Measurements from ENCODE around the gene SLC35F3. TPM values are rescaled to one million over a fixed set of nuclear protein-coding genes. Genes with fewer than 3 reads are reported as not detected.

The SLC35F3 gene
- total and polyA plus RNA-seq, 12 donors = 0.12 to 3.2 (median 0.46) TPM

- intact Hi-C loops (cut with DNase I) = no loop called here
- Histone ChIP-seq H3K4me3 (no peak overlapping the region), H3K27ac (no peak overlapping the region), H3K4me1 (replicated peaks in 1 of 2) (no peaks in the 10 kb centered on the region), H3K36me3 (replicated peaks in 1 of 2) (no peaks in the 10 kb centered on the region), H3K9me3 (replicated peaks in 1 of 3) (no peaks in the 10 kb centered on the region), H3K27me3 (peaks cover 2% of the 10 kb centered on the region)
- DNase-seq = no peak
- TF ChIP-seq POLR2A (IDR thresholded peaks at IDR 0.05) (no peak), CTCF (IDR thresholded peaks at IDR 0.05) (no peak)
Observed at GRCh38 chr1:233965856-233966255, 61.4 kb downstream of the SLC35F3 start.

GRCh38 chr1:233971753-233972152 lies 67.3 kb downstream of the SLC35F3 start:
- TF ChIP-seq POLR2A (IDR thresholded peaks at IDR 0.05) = no peak
- TF ChIP-seq CTCF (IDR thresholded peaks at IDR 0.05) = no peak
- Histone ChIP-seq H3K9me3 (replicated peaks in 1 of 3) (no peaks in the 10 kb centered on the region), H3K4me1 (replicated peaks in 1 of 2) (no peaks in the 10 kb centered on the region), H3K36me3 (replicated peaks in 1 of 2) (no peaks in the 10 kb centered on the region), H3K4me3 (no peak overlapping the region), H3K27ac (no peak overlapping the region), H3K27me3 (no peaks in the 10 kb centered on the region)
- DNase-seq = no peak
- intact Hi-C loops (cut with DNase I) = no loop called here
- 86 to 93% (median 90%) methylated on average over 6 to 7 of the region's 7 CpGs for WGBS, 4 donors

- no peak for DNase-seq
- no peak for TF ChIP-seq CTCF (IDR thresholded peaks at IDR 0.05)
- TF ChIP-seq POLR2A (IDR thresholded peaks at IDR 0.05) = no peak
- Histone ChIP-seq H3K4me1 (replicated peaks in 1 of 2) (no peaks in the 10 kb centered on the region), H3K27ac (no peak overlapping the region), H3K27me3 (no peaks in the 10 kb centered on the region), H3K9me3 (replicated peaks in 1 of 3) (no peaks in the 10 kb centered on the region), H3K4me3 (no peak overlapping the region), H3K36me3 (replicated peaks in 1 of 2) (no peaks in the 10 kb centered on the region)
- intact Hi-C loops (cut with DNase I) = no loop called here
- WGBS, 4 donors = 60 to 78% (median 71%) methylated on average over 4 of the region's 4 CpGs
Observed at GRCh38 chr1:233972563-233972950, 68.1 kb downstream of the SLC35F3 start.

- 69 to 75% (median 72%) methylated on average over 6 to 7 of the region's 7 CpGs for WGBS, 4 donors
- TF ChIP-seq CTCF (IDR thresholded peaks at IDR 0.05) (no peak), POLR2A (IDR thresholded peaks at IDR 0.05) (no peak)
- Histone ChIP-seq H3K27ac (no peak overlapping the region), H3K4me1 (replicated peaks in 1 of 2) (no peaks in the 10 kb centered on the region), H3K4me3 (no peak overlapping the region), H3K27me3 (no peaks in the 10 kb centered on the region), H3K36me3 (replicated peaks in 1 of 2) (no peaks in the 10 kb centered on the region), H3K9me3 (replicated peaks in 1 of 3) (no peaks in the 10 kb centered on the region)
- intact Hi-C loops (cut with DNase I) = no loop called here
- peak; percentile 18 to 68 (median 26) for DNase-seq
Observed at GRCh38 chr1:233972951-233973635, 68.6 kb downstream of the SLC35F3 start.

Measured in adrenal gland (tissue), 12 donors.